DND-41 (cell line): ENCODE data around the gene ALCAM.

ENCODE experiments used
- ATAC-seq: fragments of 200-7000 bp; cut with Tn5 transposase; 3 replicates; pipeline ENCODE4 v1.9.1; 2021; ENCODE audit warnings: low read depth; ENCODE audit not compliant: insufficient read depth
- DNase-seq: peaks from one replicate; pipeline ENCODE4 v3.0.0-alpha.2; 2020
- H2AFZ ChIP-seq: 2 replicates; pipeline ENCODE4 v1.6.0; 2012; ENCODE audit warnings: low read depth, low read length
- H3K27ac ChIP-seq: 2 replicates; pipeline ENCODE4 v1.5.1; 2012; ENCODE audit warnings: low read length, inconsistent platforms
- H3K27me3 ChIP-seq: fragments of 200-600 bp; sonication (generic); 2 replicates; pipeline ENCODE4 v1.6.0; 2012; ENCODE audit warnings: low read length, mild to moderate bottlenecking, inconsistent platforms; ENCODE audit not compliant: insufficient read depth, poor library complexity
- H3K36me3 ChIP-seq: 2 replicates; pipeline ENCODE4 v1.5.1; 2012; ENCODE audit warnings: low read length, inconsistent platforms; ENCODE audit not compliant: insufficient read depth
- H3K4me1 ChIP-seq: 2 replicates; pipeline ENCODE4 v1.5.1; 2012; ENCODE audit warnings: mild to moderate bottlenecking, low read length; ENCODE audit not compliant: insufficient read depth
- H3K4me2 ChIP-seq: 2 replicates; pipeline ENCODE4 v1.6.0; 2012; ENCODE audit warnings: mild to moderate bottlenecking, moderate library complexity, low read length, inconsistent platforms; ENCODE audit not compliant: insufficient read depth
- H3K4me3 ChIP-seq, 2 experiments: fragments of 200-600 bp in 1 of 2; shearing (Covaris generic) in 1 of 2; 2 replicates each; pipeline ENCODE4 v1.5.1; 2012 to 2016; ENCODE audit warnings: inconsistent platforms in 2 of 2, low read length in 2 of 2, mild to moderate bottlenecking in 2 of 2, low read depth in 1 of 2, moderate library complexity in 1 of 2
- H3K79me2 ChIP-seq: 2 replicates; pipeline ENCODE4 v1.6.0; 2012; ENCODE audit warnings: low read length, inconsistent platforms; ENCODE audit not compliant: insufficient read depth
- H3K9ac ChIP-seq: 2 replicates; pipeline ENCODE4 v1.6.0; 2012; ENCODE audit warnings: low read depth, mild to moderate bottlenecking, inconsistent platforms, low read length, moderate library complexity
- H3K9me3 ChIP-seq: 2 replicates; pipeline ENCODE4 v1.5.1; 2012; ENCODE audit warnings: low read length, moderate library complexity, mild to moderate bottlenecking, inconsistent platforms; ENCODE audit not compliant: insufficient read depth, severe bottlenecking
- H4K20me1 ChIP-seq: 2 replicates; pipeline ENCODE4 v1.6.0; 2012; ENCODE audit warnings: low read length; ENCODE audit not compliant: insufficient read depth
- CTCF ChIP-seq: IDR thresholded peaks from 2 replicates; pipeline ENCODE4 v1.5.1; 2012; ENCODE audit warnings: borderline replicate concordance, low read length, moderate library complexity, mild to moderate bottlenecking; ENCODE audit not compliant: poor library complexity, severe bottlenecking; ENCODE audit errors: extremely low read depth
- EZH2 ChIP-seq: IDR thresholded peaks from 3 replicates; pipeline ENCODE4 v1.6.1; 2012; ENCODE audit warnings: borderline replicate concordance, low read depth, mild to moderate bottlenecking, moderate library complexity, low read length, inconsistent platforms; ENCODE audit not compliant: severe bottlenecking

Gene ALCAM

DNA sequence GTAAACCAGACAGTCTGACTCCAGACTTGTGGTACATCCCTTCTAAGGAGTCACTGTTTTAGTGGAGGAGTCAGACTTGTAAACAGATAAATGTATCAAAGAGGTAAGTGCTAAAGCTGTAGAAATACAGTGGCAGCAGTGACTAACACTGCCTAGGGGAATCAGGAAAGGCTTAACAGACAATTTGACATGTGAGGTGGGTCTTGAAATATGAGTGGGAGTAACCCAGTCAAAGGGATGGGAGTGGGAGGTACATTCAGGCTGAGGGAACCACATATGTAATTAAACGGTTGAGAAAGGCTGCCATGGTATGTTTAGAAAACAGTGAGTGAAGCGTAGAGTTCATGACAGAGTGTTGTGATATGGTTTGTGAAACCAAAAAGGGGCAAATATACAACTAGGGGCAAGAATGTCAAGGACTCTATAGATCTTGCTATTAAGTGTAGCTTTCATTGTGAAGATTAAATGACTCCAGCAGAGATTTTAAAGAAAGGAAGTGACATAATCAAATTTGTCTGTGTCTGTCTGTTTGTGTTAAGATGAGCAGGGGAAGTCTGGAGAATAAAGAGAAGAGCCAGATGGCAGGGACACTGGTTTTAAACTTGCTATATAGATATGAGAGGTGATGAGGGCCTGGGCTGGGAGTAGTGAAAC is 11.2 kb upstream of the ALCAM start:
- Histone ChIP-seq H4K20me1 (no peaks in the 10 kb centered on the region), H3K9me3 (no peaks in the 10 kb centered on the region), H3K4me3 (no peak overlapping the region), H3K9ac (no peak overlapping the region), H3K4me1 (no peaks in the 10 kb centered on the region), H2AFZ (no peak overlapping the region), H3K27me3 (no peaks in the 10 kb centered on the region), H3K36me3 (no peaks in the 10 kb centered on the region), H3K79me2 (no peaks in the 10 kb centered on the region), H3K27ac (no peak overlapping the region), H3K4me2 (no peak overlapping the region)
- ATAC-seq (no peak), DNase-seq (no peak)
- TF ChIP-seq EZH2 = no peak
- no peak for TF ChIP-seq CTCF

GRCh38 chr3:105356396-105356795 is 10.3 kb upstream of the ALCAM start:
- Histone ChIP-seq H3K4me1 (no peaks in the 10 kb centered on the region), H3K4me3 (no peak overlapping the region), H3K27ac (no peak overlapping the region), H3K36me3 (no peaks in the 10 kb centered on the region), H3K79me2 (no peaks in the 10 kb centered on the region), H4K20me1 (no peaks in the 10 kb centered on the region), H3K4me2 (no peak overlapping the region), H2AFZ (no peak overlapping the region), H3K9ac (no peak overlapping the region), H3K9me3 (no peaks in the 10 kb centered on the region), H3K27me3 (no peaks in the 10 kb centered on the region)
- TF ChIP-seq EZH2 (no peak), CTCF (no peak)
- ATAC-seq = no peak
- DNase-seq = no peak

- Histone ChIP-seq H3K27ac (no peak overlapping the region), H3K9ac (no peak overlapping the region), H4K20me1 (no peaks in the 10 kb centered on the region), H2AFZ (no peak overlapping the region), H3K9me3 (no peaks in the 10 kb centered on the region), H3K4me1 (no peaks in the 10 kb centered on the region), H3K36me3 (no peaks in the 10 kb centered on the region), H3K27me3 (no peaks in the 10 kb centered on the region), H3K4me3 (no peak overlapping the region), H3K4me2 (no peak overlapping the region), H3K79me2 (no peaks in the 10 kb centered on the region)
- DNase-seq (no peak), ATAC-seq (no peak)
- TF ChIP-seq CTCF = no peak
- TF ChIP-seq EZH2 = no peak
Observed at GRCh38 chr3:105356988-105357387, 9.7 kb upstream of the ALCAM start.
